ENCODE data around the gene PLPP6. TPM values are rescaled to one million over a fixed set of nuclear protein-coding genes. Genes with fewer than 3 reads are reported as not detected.

The PLPP6 gene
- 5.5 and 6.0 TPM in 2 replicates for total RNA-seq

- peak within 1 kb of the TSS; percentile 79 for H3K27ac Mint-ChIP-seq
- H3K27me3 Mint-ChIP-seq: peaks cover 10% of the 10 kb centered on the region
- H3K9me3 Mint-ChIP-seq: no peaks in the 10 kb centered on the region
- intact Hi-C loops (cut with micrococcal nuclease): loop anchor here (1.0 to 10.0 kb wide), 5 partner anchors 17 to 792 kb away; partner anchors contain the start of genes AK3, CD274, CDC37L1 and GLIS3
- DNase-seq: peak; percentile 94
- H3K36me3 Mint-ChIP-seq (ENCODE audit: low read depth): peaks cover 6% of the 10 kb centered on the region
- H3K4me1 Mint-ChIP-seq: peaks cover 43% of the 10 kb centered on the region
- H3K4me3 Mint-ChIP-seq: peak within 1 kb of the TSS; percentile 87
These were observed at the start of gene PLPP6 for GRCh38 chr9:4662108-4662988. Gene PLPP6, plus strand, starts transcription at chr9:4662294. Its CDS starts 82 bp downstream, at chr9:4662376.

DNA sequence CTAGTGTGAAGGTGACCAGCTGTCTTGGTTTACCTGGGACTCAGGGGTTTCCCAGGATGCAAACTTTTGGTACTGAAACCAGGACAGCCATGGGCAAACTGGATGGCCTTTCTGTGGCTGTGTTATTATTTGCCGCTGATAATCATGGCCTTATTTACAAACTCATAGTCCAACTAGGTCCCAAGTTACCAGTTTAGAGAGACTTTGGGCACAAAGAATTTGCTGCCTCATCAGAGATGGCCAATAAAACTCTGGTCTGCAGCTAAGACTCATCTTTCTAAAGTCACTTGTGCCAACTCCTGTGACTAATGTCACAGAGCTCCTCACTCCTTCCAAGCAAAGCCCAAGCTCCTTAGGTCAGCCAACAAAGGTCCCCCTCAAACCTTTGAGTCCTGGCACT lies 47.5 kb upstream of the PLPP6 start:
- no peaks in the 10 kb centered on the region for H3K36me3 Mint-ChIP-seq (ENCODE audit: low read depth)
- H3K27ac Mint-ChIP-seq: no peak overlapping the region
- H3K9me3 Mint-ChIP-seq: no peaks in the 10 kb centered on the region

GRCh38 chr9:4615251-4615650 lies 46.8 kb upstream of the PLPP6 start:
- Mint-ChIP-seq H3K9me3 (no peaks in the 10 kb centered on the region), H3K27ac (peak overlapping the region; percentile 34), H3K4me1 (peaks cover 19% of the 10 kb centered on the region), H3K4me3 (no peak overlapping the region), H3K36me3 (ENCODE audit: low read depth) (no peaks in the 10 kb centered on the region), H3K27me3 (peaks cover 2% of the 10 kb centered on the region)
- DNase-seq: peak; percentile 46
- intact Hi-C loops (cut with micrococcal nuclease): no loop called here

More for the DNA sequence above, 47.5 kb upstream of the PLPP6 start:
- intact Hi-C loops (cut with micrococcal nuclease): no loop called here
- Mint-ChIP-seq H3K4me1 (peaks cover 13% of the 10 kb centered on the region), H3K4me3 (no peak overlapping the region), H3K27me3 (peaks cover 2% of the 10 kb centered on the region)
- DNase-seq: peak; percentile 45

DNA sequence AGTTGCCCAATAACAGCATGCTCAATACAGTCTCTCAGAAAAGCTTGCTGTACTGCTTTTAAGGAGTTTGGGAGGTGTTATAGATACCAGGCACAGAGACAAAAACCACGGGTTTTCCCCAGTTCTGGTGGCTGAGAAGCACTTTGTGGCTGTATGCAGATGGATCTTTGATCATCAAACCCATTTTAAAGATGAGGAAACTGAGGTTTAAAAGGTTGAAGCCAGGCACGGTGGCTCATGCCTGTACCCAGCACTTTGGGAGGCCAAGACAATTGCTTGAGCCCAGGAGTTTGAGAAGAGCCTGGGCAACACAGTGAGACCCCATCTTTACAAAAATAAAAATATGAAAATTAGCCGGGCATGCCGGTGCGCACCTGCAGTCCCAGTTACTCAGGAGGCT lies 46.3 kb upstream of the PLPP6 start:
- H3K36me3 Mint-ChIP-seq (ENCODE audit: low read depth): no peaks in the 10 kb centered on the region
- DNase-seq: peak; percentile 59
- peak overlapping the region; percentile 34 for H3K27ac Mint-ChIP-seq
- H3K4me1 Mint-ChIP-seq: peaks cover 24% of the 10 kb centered on the region
- H3K9me3 Mint-ChIP-seq: no peaks in the 10 kb centered on the region
- H3K4me3 Mint-ChIP-seq: no peak overlapping the region
- H3K27me3 Mint-ChIP-seq: peaks cover 2% of the 10 kb centered on the region
- intact Hi-C loops (cut with micrococcal nuclease): no loop called here

- Mint-ChIP-seq H3K27ac (no peak overlapping the region), H3K4me1 (peaks cover 25% of the 10 kb centered on the region), H3K9me3 (no peaks in the 10 kb centered on the region), H3K4me3 (no peak overlapping the region), H3K27me3 (peaks cover 2% of the 10 kb centered on the region), H3K36me3 (ENCODE audit: low read depth) (no peaks in the 10 kb centered on the region)
- DNase-seq: peak; percentile 51
- intact Hi-C loops (cut with micrococcal nuclease): no loop called here
These were observed 44.3 kb upstream of the PLPP6 start for GRCh38 chr9:4617752-4618151.

GRCh38 chr9:4618700-4619099 lies 43.4 kb upstream of the PLPP6 start:
- intact Hi-C loops (cut with micrococcal nuclease): no loop called here
- H3K27ac Mint-ChIP-seq: no peak overlapping the region
- H3K9me3 Mint-ChIP-seq: no peaks in the 10 kb centered on the region
- peaks cover 25% of the 10 kb centered on the region for H3K4me1 Mint-ChIP-seq
- H3K27me3 Mint-ChIP-seq: peaks cover 2% of the 10 kb centered on the region
- no peak overlapping the region for H3K4me3 Mint-ChIP-seq
- no peaks in the 10 kb centered on the region for H3K36me3 Mint-ChIP-seq (ENCODE audit: low read depth)
- no peak for DNase-seq

DNA sequence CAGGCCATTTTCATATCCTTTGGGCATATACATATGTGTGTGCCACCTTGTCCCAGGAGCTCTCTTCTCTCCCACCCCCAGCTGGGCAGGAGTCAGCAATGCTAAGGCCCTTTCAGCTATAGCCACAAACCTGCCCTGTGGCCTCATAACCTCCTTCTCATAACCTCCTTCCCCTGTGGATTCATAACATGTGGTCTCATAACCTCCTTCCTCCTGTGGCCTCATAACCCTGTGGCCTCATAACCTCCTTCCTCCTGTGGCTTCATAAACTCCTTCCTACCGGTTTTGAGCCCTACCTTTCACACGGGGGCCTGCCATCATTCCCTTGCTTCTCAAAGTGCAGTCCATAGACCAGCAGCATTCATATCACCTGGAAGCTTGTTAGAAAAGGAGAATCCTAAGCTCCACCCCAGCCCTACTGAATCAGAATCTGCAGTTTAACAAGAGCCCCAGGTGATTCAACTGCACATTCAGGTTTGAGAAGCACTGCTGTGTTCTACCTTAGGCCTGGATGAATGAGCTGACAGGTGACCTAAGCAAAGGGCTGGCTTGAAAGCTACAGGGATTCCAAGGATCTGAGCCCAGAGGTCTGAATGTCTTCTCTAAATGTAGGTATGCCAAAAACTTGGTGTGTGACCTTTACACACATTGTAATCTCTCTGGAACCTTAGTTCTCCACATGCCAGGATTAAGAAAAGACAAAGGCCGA lies 41.9 kb upstream of the PLPP6 start:
- intact Hi-C loops (cut with micrococcal nuclease): no loop called here
- peaks cover 21% of the 10 kb centered on the region for H3K4me1 Mint-ChIP-seq
- H3K4me3 Mint-ChIP-seq: no peak overlapping the region
- no peaks in the 10 kb centered on the region for H3K36me3 Mint-ChIP-seq (ENCODE audit: low read depth)
- H3K27me3 Mint-ChIP-seq: peaks cover 2% of the 10 kb centered on the region
- H3K27ac Mint-ChIP-seq: no peak overlapping the region
- DNase-seq: peak; percentile 65
- no peaks in the 10 kb centered on the region for H3K9me3 Mint-ChIP-seq

- Mint-ChIP-seq H3K4me1 (peaks cover 17% of the 10 kb centered on the region), H3K4me3 (no peak overlapping the region), H3K36me3 (ENCODE audit: low read depth) (no peaks in the 10 kb centered on the region), H3K27me3 (peaks cover 2% of the 10 kb centered on the region), H3K9me3 (no peaks in the 10 kb centered on the region), H3K27ac (no peak overlapping the region)
- peak; percentile 45 for DNase-seq
- intact Hi-C loops (cut with micrococcal nuclease): no loop called here
These were observed 41.1 kb upstream of the PLPP6 start for GRCh38 chr9:4620881-4621555.

- intact Hi-C loops (cut with micrococcal nuclease): no loop called here
- H3K27me3 Mint-ChIP-seq: peaks cover 7% of the 10 kb centered on the region
- peaks cover 17% of the 10 kb centered on the region for H3K4me1 Mint-ChIP-seq
- H3K4me3 Mint-ChIP-seq: no peak overlapping the region
- H3K36me3 Mint-ChIP-seq (ENCODE audit: low read depth): no peaks in the 10 kb centered on the region
- H3K9me3 Mint-ChIP-seq: no peaks in the 10 kb centered on the region
- H3K27ac Mint-ChIP-seq: no peak overlapping the region
- DNase-seq: no peak
These were observed 40.1 kb upstream of the PLPP6 start for GRCh38 chr9:4622016-4622415.

- no peaks in the 10 kb centered on the region for H3K4me1 Mint-ChIP-seq
- DNase-seq: no peak
- H3K36me3 Mint-ChIP-seq (ENCODE audit: low read depth): no peaks in the 10 kb centered on the region
- peaks cover 17% of the 10 kb centered on the region for H3K27me3 Mint-ChIP-seq
- intact Hi-C loops (cut with micrococcal nuclease): no loop called here
- no peak overlapping the region for H3K4me3 Mint-ChIP-seq
- no peak overlapping the region for H3K27ac Mint-ChIP-seq
- no peaks in the 10 kb centered on the region for H3K9me3 Mint-ChIP-seq
These were observed 31.3 kb upstream of the PLPP6 start for GRCh38 chr9:4630836-4631235.

DNA sequence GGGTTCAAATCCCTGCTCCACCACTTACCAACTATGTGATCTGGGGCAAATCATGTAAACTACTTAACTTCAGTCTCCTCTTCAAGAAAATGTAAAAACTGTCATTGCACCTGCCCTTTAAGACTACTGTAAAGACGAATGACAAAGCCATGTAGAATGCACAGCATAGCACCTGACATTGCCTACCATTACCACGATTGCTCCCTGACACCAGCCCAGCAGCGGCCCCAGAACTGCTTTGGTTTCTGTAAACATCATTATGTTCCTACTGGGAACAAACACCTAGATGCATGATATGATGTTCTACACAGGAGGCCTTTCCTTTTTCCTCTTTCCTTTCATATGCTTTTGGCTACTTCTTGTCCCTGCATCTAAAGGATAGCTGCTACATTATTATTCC lies 23.1 kb upstream of the PLPP6 start:
- H3K36me3 Mint-ChIP-seq (ENCODE audit: low read depth): no peaks in the 10 kb centered on the region
- H3K9me3 Mint-ChIP-seq: no peaks in the 10 kb centered on the region
- no peaks in the 10 kb centered on the region for H3K4me1 Mint-ChIP-seq
- H3K27ac Mint-ChIP-seq: no peak overlapping the region
- no peak overlapping the region for H3K4me3 Mint-ChIP-seq
- intact Hi-C loops (cut with micrococcal nuclease): no loop called here
- H3K27me3 Mint-ChIP-seq: peaks cover 15% of the 10 kb centered on the region
- DNase-seq: no peak

- Mint-ChIP-seq H3K4me1 (no peaks in the 10 kb centered on the region), H3K4me3 (no peak overlapping the region), H3K27ac (no peak overlapping the region), H3K27me3 (peaks cover 15% of the 10 kb centered on the region), H3K9me3 (no peaks in the 10 kb centered on the region), H3K36me3 (ENCODE audit: low read depth) (no peaks in the 10 kb centered on the region)
- intact Hi-C loops (cut with micrococcal nuclease): no loop called here
- DNase-seq: no peak
These were observed 22.7 kb upstream of the PLPP6 start for GRCh38 chr9:4639420-4639819.

DNA sequence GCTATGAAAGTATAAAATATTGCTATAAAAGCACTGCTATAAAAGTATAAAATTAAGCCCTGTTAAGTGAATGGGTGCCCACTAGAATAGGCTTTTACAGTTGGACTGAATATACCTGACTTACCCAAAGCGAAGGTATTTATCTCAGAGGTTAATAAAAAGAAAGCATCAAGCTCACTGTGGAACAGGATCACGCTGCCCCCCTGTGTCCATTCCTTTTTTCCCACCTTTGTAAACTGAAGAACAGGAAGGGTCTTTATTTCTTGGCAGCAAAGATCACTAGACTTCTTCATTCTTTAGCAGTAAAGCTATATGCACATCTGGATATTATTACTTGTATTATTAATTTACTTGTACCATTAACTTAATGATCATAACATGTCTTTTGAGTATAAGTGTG lies 22.1 kb upstream of the PLPP6 start:
- H3K36me3 Mint-ChIP-seq (ENCODE audit: low read depth): no peaks in the 10 kb centered on the region

More for the DNA sequence above, 22.1 kb upstream of the PLPP6 start:
- peaks cover 14% of the 10 kb centered on the region for H3K27me3 Mint-ChIP-seq
- no peaks in the 10 kb centered on the region for H3K4me1 Mint-ChIP-seq
- no peak overlapping the region for H3K4me3 Mint-ChIP-seq
- no peak overlapping the region for H3K27ac Mint-ChIP-seq
- no peaks in the 10 kb centered on the region for H3K9me3 Mint-ChIP-seq
- intact Hi-C loops (cut with micrococcal nuclease): loop anchor here (5.0 kb wide), 1 partner anchor 258 kb away; no protein-coding TSS in a partner anchor
- peak; percentile 80 for DNase-seq
